GM12878 (cell line): ENCODE measurements around the gene CNR2.

Source experiments
- ESRRA ChIP-seq: IDR thresholded peaks from 2 replicates; pipeline ENCODE4 v1.6.1; 2012; ENCODE audit warnings: mild to moderate bottlenecking, low read length, improper control_type of control experiment
- MXI1 ChIP-seq: fragments of 150-350 bp; IDR thresholded peaks from 2 replicates; pipeline ENCODE4 v1.6.1; 2011; ENCODE audit warnings: low read depth, mild to moderate bottlenecking, inconsistent platforms, low read length, improper control_type of control experiment
- MYC ChIP-seq: IDR thresholded peaks from 2 replicates; pipeline ENCODE4 v1.6.1; 2011; ENCODE audit warnings: mild to moderate bottlenecking, low read length, moderate library complexity, inconsistent platforms; ENCODE audit not compliant: insufficient read depth, insufficient replicate concordance, insufficient read length, severe bottlenecking
- POLR2AphosphoS5 ChIP-seq: IDR thresholded peaks from 2 replicates; pipeline ENCODE4 v1.6.1; 2011; ENCODE audit warnings: mild to moderate bottlenecking, low read length, inconsistent platforms
- ZBTB4 ChIP-seq: fragments of 450-650 bp; formaldehyde crosslinking; IDR thresholded peaks from 2 replicates; pipeline ENCODE4 v1.4.0; 2022; ENCODE audit warnings: mild to moderate bottlenecking, moderate library complexity

GRCh38 chr1:23868557-23869016 lies 44.6 kb downstream of the CNR2 start:
- TF ChIP-seq MXI1: no peak
- TF ChIP-seq MYC: no peak
- no peak for TF ChIP-seq ZBTB4 (CRISPR knock-in tag)
- no peak for TF ChIP-seq POLR2AphosphoS5
- no peak for TF ChIP-seq ESRRA
